SK-N-SH treated with all-trans-retinoic acid at 6 μM for 48 hours (cell line): ENCODE results near the gene RNASEH2B.

Source experiments
- ATAC-seq: fragments of 200-7000 bp; cut with Tn5 transposase; 3 replicates; pipeline ENCODE4 v1.9.1; 2020; ENCODE audit warnings: mild to moderate bottlenecking, moderate library complexity
- CSDC2 ChIP-seq: fragments of 250-450 bp; sonication (Bioruptor Pico); IDR thresholded peaks from 2 replicates; pipeline ENCODE4 v1.5.0; 2020; ENCODE audit warnings: mild to moderate bottlenecking, moderate library complexity
- ESRRG ChIP-seq: fragments of 250-450 bp; sonication (Bioruptor Pico); IDR thresholded peaks from 2 replicates; pipeline ENCODE4 v1.6.1; 2021; ENCODE audit warnings: mild to moderate bottlenecking
- OSR1 ChIP-seq: fragments of 250-450 bp; sonication (Bioruptor Pico); IDR thresholded peaks from 2 replicates; pipeline ENCODE4 v1.8.0; 2022; ENCODE audit warnings: moderate library complexity, mild to moderate bottlenecking, inconsistent platforms
- PATZ1 ChIP-seq: fragments of 250-450 bp; sonication (Bioruptor Pico); IDR thresholded peaks from 2 replicates; pipeline ENCODE4 v1.8.0; 2020; ENCODE audit warnings: mild to moderate bottlenecking, moderate library complexity, borderline replicate concordance
- POU6F1 ChIP-seq: fragments of 250-450 bp; sonication (Bioruptor Pico); IDR thresholded peaks from 2 replicates; pipeline ENCODE4 v1.8.0; 2021; ENCODE audit warnings: low read depth, mild to moderate bottlenecking, moderate library complexity, borderline replicate concordance
- PPARA ChIP-seq: fragments of 250-450 bp; sonication (Bioruptor Pico); IDR thresholded peaks from 2 replicates; pipeline ENCODE4 v1.5.0; 2020; ENCODE audit warnings: mild to moderate bottlenecking, borderline replicate concordance
- RARB ChIP-seq: fragments of 250-450 bp; sonication (Bioruptor Pico); IDR thresholded peaks from 2 replicates; pipeline ENCODE4 v1.8.0; 2021; ENCODE audit warnings: mild to moderate bottlenecking, moderate library complexity
- TCF4 ChIP-seq: fragments of 250-450 bp; sonication (Bioruptor Pico); IDR thresholded peaks from 2 replicates; pipeline ENCODE4 v1.8.0; 2021; ENCODE audit warnings: mild to moderate bottlenecking, moderate library complexity, borderline replicate concordance
- TOX ChIP-seq: fragments of 250-450 bp; sonication (Bioruptor Pico); IDR thresholded peaks from 2 replicates; pipeline ENCODE4 v1.8.0; 2021; ENCODE audit warnings: mild to moderate bottlenecking, moderate library complexity, borderline replicate concordance
- TSHZ2 ChIP-seq: fragments of 250-450 bp; sonication (Bioruptor Pico); IDR thresholded peaks from 2 replicates; pipeline ENCODE4 v1.5.0; 2020; ENCODE audit warnings: mild to moderate bottlenecking, moderate library complexity
- ZFP3 ChIP-seq: fragments of 250-450 bp; sonication (Bioruptor Pico); IDR thresholded peaks from 2 replicates; pipeline ENCODE4 v1.5.0; 2020; ENCODE audit warnings: mild to moderate bottlenecking, moderate library complexity
- ZFP30 ChIP-seq: fragments of 450-650 bp; formaldehyde crosslinking; IDR thresholded peaks from 2 replicates; pipeline ENCODE4 v1.5.0; 2022; ENCODE audit warnings: mild to moderate bottlenecking, moderate library complexity
- ZNF70 ChIP-seq: fragments of 450-650 bp; formaldehyde crosslinking; IDR thresholded peaks from 2 replicates; pipeline ENCODE4 v1.5.0; 2020; ENCODE audit warnings: mild to moderate bottlenecking, moderate library complexity
- ZNF8 ChIP-seq: fragments of 450-650 bp; formaldehyde crosslinking; IDR thresholded peaks from 2 replicates; pipeline ENCODE4 v1.5.0; 2020; ENCODE audit warnings: mild to moderate bottlenecking, moderate library complexity
- TF ChIP-seq, protein P1 (sequence below): fragments of 250-450 bp; sonication (Bioruptor Pico); IDR thresholded peaks from 2 replicates; pipeline ENCODE4 v1.5.1; 2021; ENCODE audit warnings: mild to moderate bottlenecking, moderate library complexity

Gene RNASEH2B

DNA sequence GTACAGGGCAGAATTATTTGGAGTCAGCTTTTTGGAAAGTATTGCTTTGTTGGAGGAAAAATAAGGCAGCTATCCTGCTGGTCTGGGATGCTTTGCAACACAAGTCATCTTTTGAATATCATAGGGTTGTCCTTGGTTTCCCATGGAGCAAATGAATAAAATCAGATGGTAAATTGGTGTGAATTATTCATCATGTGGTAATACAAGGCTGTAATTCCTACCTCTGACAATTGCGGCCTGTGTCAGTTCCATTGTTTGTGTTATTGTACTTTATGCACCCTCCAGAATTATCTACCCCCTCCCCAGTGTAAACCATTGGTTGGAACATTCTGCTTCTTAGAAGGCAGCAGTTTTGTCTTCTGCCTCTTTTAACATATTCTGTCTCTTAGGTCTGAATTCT, 46.2 kb downstream of the RNASEH2B start:
- ATAC-seq: no peak

DNA sequence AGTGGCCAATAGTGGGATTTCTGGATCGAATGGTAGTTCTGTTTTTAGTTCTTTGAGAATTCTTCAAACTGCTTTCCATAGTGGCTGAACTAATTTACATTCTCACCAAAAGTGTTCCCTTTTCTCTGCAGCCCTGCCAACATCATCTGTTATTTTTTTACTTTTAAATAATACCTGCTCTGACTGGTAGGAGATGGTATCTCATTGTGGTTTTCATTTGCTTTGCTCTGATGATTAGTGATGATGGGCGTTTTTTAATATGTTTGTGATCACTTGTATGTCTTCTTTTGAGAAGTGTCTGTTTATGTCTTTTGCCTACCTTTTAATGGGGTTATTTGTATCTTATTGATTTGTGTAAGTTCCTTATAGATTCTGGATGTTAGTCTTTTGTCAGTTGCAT, 48.0 kb downstream of the RNASEH2B start:
- no peak for TF ChIP-seq ZFP30 (CRISPR knock-in tag)
- TF ChIP-seq ESRRG (CRISPR knock-in tag): no peak
- no peak for TF ChIP-seq PATZ1 (CRISPR knock-in tag)
- TF ChIP-seq, protein P1, sequence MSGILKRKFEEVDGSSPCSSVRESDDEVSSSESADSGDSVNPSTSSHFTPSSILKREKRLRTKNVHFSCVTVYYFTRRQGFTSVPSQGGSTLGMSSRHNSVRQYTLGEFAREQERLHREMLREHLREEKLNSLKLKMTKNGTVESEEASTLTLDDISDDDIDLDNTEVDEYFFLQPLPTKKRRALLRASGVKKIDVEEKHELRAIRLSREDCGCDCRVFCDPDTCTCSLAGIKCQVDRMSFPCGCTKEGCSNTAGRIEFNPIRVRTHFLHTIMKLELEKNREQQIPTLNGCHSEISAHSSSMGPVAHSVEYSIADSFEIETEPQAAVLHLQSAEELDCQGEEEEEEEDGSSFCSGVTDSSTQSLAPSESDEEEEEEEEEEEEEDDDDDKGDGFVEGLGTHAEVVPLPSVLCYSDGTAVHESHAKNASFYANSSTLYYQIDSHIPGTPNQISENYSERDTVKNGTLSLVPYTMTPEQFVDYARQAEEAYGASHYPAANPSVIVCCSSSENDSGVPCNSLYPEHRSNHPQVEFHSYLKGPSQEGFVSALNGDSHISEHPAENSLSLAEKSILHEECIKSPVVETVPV (CRISPR knock-in tag): no peak
- TF ChIP-seq OSR1 (CRISPR knock-in tag): no peak
- TF ChIP-seq ZFP3 (CRISPR knock-in tag): no peak
- no peak for TF ChIP-seq TSHZ2
- TF ChIP-seq ZNF70 (CRISPR knock-in tag): no peak
- no peak for TF ChIP-seq CSDC2
- no peak for TF ChIP-seq POU6F1 (CRISPR knock-in tag)
- no peak for TF ChIP-seq PPARA (CRISPR knock-in tag)

More for the DNA sequence above, 46.2 kb downstream of the RNASEH2B start:
- TF ChIP-seq POU6F1 (CRISPR knock-in tag) (no peak), TCF4 (CRISPR knock-in tag) (no peak), ZFP3 (CRISPR knock-in tag) (no peak)

GRCh38 chr13:50969691-50970090, 60.1 kb downstream of the RNASEH2B start:
- peak; percentile 26; the same call in 1 of the 3 replicates for ATAC-seq

More for the DNA sequence above, 48.0 kb downstream of the RNASEH2B start:
- ATAC-seq: no peak

More at GRCh38 chr13:50969691-50970090, 60.1 kb downstream of the RNASEH2B start:
- no peak for TF ChIP-seq RARB
- TF ChIP-seq TOX: no peak
- no peak for TF ChIP-seq PPARA (CRISPR knock-in tag)
- no peak for TF ChIP-seq ZNF70 (CRISPR knock-in tag)
- TF ChIP-seq ZNF8 (CRISPR knock-in tag): no peak
- no peak for TF ChIP-seq PATZ1 (CRISPR knock-in tag)
